Lower leg skin (tissue), 4 donors: ENCODE data around the gene DYNLT1. TPM values are rescaled to one million over a fixed set of nuclear protein-coding genes. Genes with fewer than 3 reads are reported as not detected.

Experiments used
- DNase-seq, 2 donors: peaks; one replicate each; pipeline ENCODE4 v3.0.0-alpha.2; 2019; ENCODE audit warnings: low spot score in 2 of 2
- H3K4me3 ChIP-seq: fragments of 200-600 bp; sonication (generic); 2 replicates; pipeline ENCODE4 v1.5.1; 2017; ENCODE audit warnings: mild to moderate bottlenecking, low read depth; ENCODE audit not compliant: poor library complexity, severe bottlenecking
- CTCF ChIP-seq, 3 donors: fragments of 450-650 bp; IDR thresholded peaks; one replicate each; pipeline ENCODE4 v1.5.1; 2016; ENCODE audit warnings: antibody characterized with exemption in 3 of 3, mild to moderate bottlenecking in 3 of 3, moderate library complexity in 2 of 3
- POLR2A ChIP-seq, 2 donors: fragments of 450-650 bp; IDR thresholded peaks; one replicate each; pipeline ENCODE4 v1.6.1; 2016 to 2017; ENCODE audit warnings: antibody characterized with exemption in 2 of 2, mild to moderate bottlenecking in 1 of 2, moderate library complexity in 1 of 2
- WGBS, 2 donors: methylation state at CpG; one replicate each; pipeline ENCODE4 v1.1.5; 2018; 5-methylcytosine and 5-hydroxymethylcytosine counted together
- intact Hi-C: fragments of 100-400 bp; cut with DNase I; formaldehyde crosslinking; loops from one replicate; pipeline ENCODE4 v1.15.0; 2023; ENCODE audit warnings: low total_unique reads
- total RNA-seq, 4 donors: library from RNA; depleted of rRNA; stranded (reverse); fragments of >200 nt; gene quantifications; one replicate each; pipeline ENCODE4 v1.1.0, GENCODE V29; 2016

DYNLT1 gene
- total RNA-seq, 4 donors from 2014 or later, result 27.0 to 48.6 (median 36.3) TPM

- no peak for DNase-seq
- TF ChIP-seq CTCF (IDR thresholded peaks at IDR 0.05) (no peak), POLR2A (IDR thresholded peaks at IDR 0.05) (no peak)
- WGBS, 2 donors, result 93 to 99% methylated on average over 4 of the region's 4 CpGs
- no peak overlapping the region for H3K4me3 ChIP-seq
- intact Hi-C loops, result no loop called here
Observed at GRCh38 chr6:158597565-158597964, 47.0 kb downstream of the DYNLT1 start.

GRCh38 chr6:158596861-158597260 is 47.7 kb downstream of the DYNLT1 start:
- H3K4me3 ChIP-seq, result no peak overlapping the region
- TF ChIP-seq CTCF (IDR thresholded peaks at IDR 0.05) (no peak), POLR2A (IDR thresholded peaks at IDR 0.05) (no peak)
- 68 to 77% methylated on average over 6 of the region's 6 CpGs for WGBS, 2 donors
- no peak for DNase-seq
- intact Hi-C loops, result no loop called here

- no peak for TF ChIP-seq CTCF (IDR thresholded peaks at IDR 0.05)
- TF ChIP-seq POLR2A (IDR thresholded peaks at IDR 0.05), result no peak
- DNase-seq, result no peak
- intact Hi-C loops, result no loop called here
- H3K4me3 ChIP-seq, result no peak overlapping the region
- WGBS, 2 donors, result 89 to 96% methylated on average over 5 of the region's 5 CpGs
Observed at GRCh38 chr6:158595223-158595622, 49.3 kb downstream of the DYNLT1 start.

- H3K4me3 ChIP-seq, result no peak overlapping the region
- intact Hi-C loops, result no loop called here
- no peak for DNase-seq
- WGBS, 2 donors, result 94 to 97% methylated on average over 3 of the region's 3 CpGs
- TF ChIP-seq POLR2A (IDR thresholded peaks at IDR 0.05) (no peak), CTCF (IDR thresholded peaks at IDR 0.05) (no peak)
Observed at GRCh38 chr6:158593670-158594069, 50.9 kb downstream of the DYNLT1 start.

GRCh38 chr6:158591810-158592209 is 52.7 kb downstream of the DYNLT1 start:
- H3K4me3 ChIP-seq, result no peak overlapping the region
- whole genome bisulfite sequencing, 2 donors, result 92% methylated on average over 4 of the region's 4 CpGs
- TF ChIP-seq POLR2A (IDR thresholded peaks at IDR 0.05) (no peak), CTCF (IDR thresholded peaks at IDR 0.05) (no peak)
- peak in 1 of 2 donors; percentile 15 for DNase-seq
- intact Hi-C loops, result no loop called here

GRCh38 chr6:158591134-158591809 is 53.3 kb downstream of the DYNLT1 start:
- intact Hi-C loops, result no loop called here
- DNase-seq, result peak in 1 of 2 donors; percentile 64
- TF ChIP-seq CTCF (IDR thresholded peaks at IDR 0.05), result no peak
- TF ChIP-seq POLR2A (IDR thresholded peaks at IDR 0.05), result no peak
- 75 to 88% methylated on average over 7 of the region's 7 CpGs for WGBS, 2 donors
- H3K4me3 ChIP-seq, result no peak overlapping the region
